ENCODE data around the gene SLFN13. TPM values are rescaled to one million over a fixed set of nuclear protein-coding genes. Genes with fewer than 3 reads are reported as not detected.

Gene SLFN13
- total and polyA plus RNA-seq, 4 donors: 5.2 to 39.1 (median 12.9) TPM

GRCh38 chr17:35448899-35449227, 297 bp upstream of the SLFN13 start:
- H3K9me3 ChIP-seq (ENCODE audit: control insufficient read depth in 4 of 4, insufficient read depth in 3 of 4, low read length in 3 of 4): peaks cover 0 to 2% (median 0%) of the 10 kb centered on the region in 4 donors
- H3K27ac ChIP-seq (ENCODE audit: low read depth in 1 of 2, low read length in 1 of 2): no peak overlapping the region
- DNase-seq: no peak
- no peak for TF ChIP-seq CTCF (IDR thresholded peaks at IDR 0.05; ENCODE audit: control extremely low read depth, extremely low read depth)
- no peak overlapping the region for H3K4me3 ChIP-seq
- H3K9ac ChIP-seq (ENCODE audit: insufficient read depth in 1 of 2, low read length in 2 of 2): peak overlapping the region in 1 of 2 donors; percentile 23
- WGBS, 2 donors: 16 to 39% methylated on average over 16 of the region's 16 CpGs
- H3K4me1 ChIP-seq (ENCODE audit: control insufficient read depth in 5 of 5, insufficient read depth in 5 of 5, low read length in 5 of 5): peaks cover 0 to 16% (median 4%) of the 10 kb centered on the region in 5 donors
- no peaks in the 10 kb centered on the region for H3K36me3 ChIP-seq (ENCODE audit: control insufficient read depth in 4 of 4, insufficient read depth in 4 of 4, low read length in 4 of 4)
- no peak for ATAC-seq (ENCODE audit: insufficient read depth, low FRiP score)
- peaks cover 0 to 70% (median 24%) of the 10 kb centered on the region in 3 donors for H3K27me3 ChIP-seq (ENCODE audit: control insufficient read depth in 3 of 3, insufficient read depth in 3 of 3, low read length in 2 of 3)

- peaks cover 0 to 16% (median 4%) of the 10 kb centered on the region in 5 donors for H3K4me1 ChIP-seq (ENCODE audit: control insufficient read depth in 5 of 5, insufficient read depth in 5 of 5, low read length in 5 of 5)
- no peaks in the 10 kb centered on the region for H3K36me3 ChIP-seq (ENCODE audit: control insufficient read depth in 4 of 4, insufficient read depth in 4 of 4, low read length in 4 of 4)
- ATAC-seq (ENCODE audit: insufficient read depth, low FRiP score) (no peak), DNase-seq (no peak)
- peaks cover 0 to 65% (median 24%) of the 10 kb centered on the region in 3 donors for H3K27me3 ChIP-seq (ENCODE audit: control insufficient read depth in 3 of 3, insufficient read depth in 3 of 3, low read length in 2 of 3)
- no peak overlapping the region for H3K4me3 ChIP-seq
- peaks cover 0 to 2% (median 0%) of the 10 kb centered on the region in 4 donors for H3K9me3 ChIP-seq (ENCODE audit: control insufficient read depth in 4 of 4, insufficient read depth in 3 of 4, low read length in 3 of 4)
- no peak for TF ChIP-seq CTCF (IDR thresholded peaks at IDR 0.05; ENCODE audit: control extremely low read depth, extremely low read depth)
- 47 to 51% methylated on average over 3 of the region's 3 CpGs for WGBS, 2 donors
- peak overlapping the region in 1 of 2 donors; percentile 13 for H3K9ac ChIP-seq (ENCODE audit: insufficient read depth in 1 of 2, low read length in 2 of 2)
- no peak overlapping the region for H3K27ac ChIP-seq (ENCODE audit: low read depth in 1 of 2, low read length in 1 of 2)
Observed at GRCh38 chr17:35447499-35447898, 1.1 kb downstream of the SLFN13 start.

GRCh38 chr17:35438433-35438832, 10.1 kb downstream of the SLFN13 start:
- no peak for ATAC-seq (ENCODE audit: insufficient read depth, low FRiP score)
- TF ChIP-seq CTCF (IDR thresholded peaks at IDR 0.05; ENCODE audit: control extremely low read depth, extremely low read depth): no peak
- Histone ChIP-seq H3K9ac (ENCODE audit: insufficient read depth in 1 of 2, low read length in 2 of 2) (no peak overlapping the region), H3K27ac (ENCODE audit: low read depth in 1 of 2, low read length in 1 of 2) (no peak overlapping the region), H3K4me1 (ENCODE audit: control insufficient read depth in 5 of 5, insufficient read depth in 5 of 5, low read length in 5 of 5) (peaks cover 0 to 10% (median 4%) of the 10 kb centered on the region in 5 donors), H3K36me3 (ENCODE audit: control insufficient read depth in 4 of 4, insufficient read depth in 4 of 4, low read length in 4 of 4) (peaks cover 0 to 2% (median 0%) of the 10 kb centered on the region in 4 donors), H3K4me3 (no peak overlapping the region), H3K27me3 (ENCODE audit: control insufficient read depth in 3 of 3, insufficient read depth in 3 of 3, low read length in 2 of 3) (peaks cover 0 to 13% (median 0%) of the 10 kb centered on the region in 3 donors), H3K9me3 (ENCODE audit: control insufficient read depth in 4 of 4, insufficient read depth in 3 of 4, low read length in 3 of 4) (no peaks in the 10 kb centered on the region)
- no peak for DNase-seq
